Adrenal gland (tissue), 12 donors: Measurements from ENCODE around the gene SLC7A14. TPM values are rescaled to one million over a fixed set of nuclear protein-coding genes. Genes with fewer than 3 reads are reported as not detected.

Source experiments
- DNase-seq, 7 donors: peaks; one replicate each; pipeline ENCODE4 v3.0.0-alpha.2; 2019 to 2020
- H3K27ac ChIP-seq, 5 donors: fragments of 200-600 bp; sonication (generic) in 4 of 5; 1 replicate in 3 of 5; 2 replicates in 2 of 5; pipeline versions ENCODE4 v1.5.1 to v1.8.0; 2016 to 2020; ENCODE audit warnings: mild to moderate bottlenecking in 1 of 5
- H3K27me3 ChIP-seq: fragments of 200-600 bp; 2 replicates; pipeline ENCODE4 v1.8.0; 2021
- H3K36me3 ChIP-seq, 2 donors: fragments of 200-600 bp; replicated peaks in 1 of 2; 1 replicate in 1 of 2; 2 replicates in 1 of 2; pipeline versions ENCODE4 v1.5.1 to v1.8.0; 2018 to 2022
- H3K4me1 ChIP-seq, 2 donors: fragments of 200-600 bp; replicated peaks in 1 of 2; 1 replicate in 1 of 2; 2 replicates in 1 of 2; pipeline versions ENCODE4 v1.5.1 to v1.8.0; 2018 to 2021
- H3K4me3 ChIP-seq, 4 donors: fragments of 200-600 bp; sonication (generic) in 3 of 4; one replicate each; pipeline ENCODE4 v1.5.1; 2016 to 2018
- H3K9me3 ChIP-seq, 3 donors: fragments of 200-600 bp; sonication (generic) in 1 of 3; replicated peaks in 1 of 3; 1 replicate in 2 of 3; 2 replicates in 1 of 3; pipeline versions ENCODE4 v1.5.1 to v1.8.0; 2016 to 2021
- POLR2A ChIP-seq, 2 donors: fragments of 450-650 bp; IDR thresholded peaks; one replicate each; pipeline ENCODE4 v1.6.1; 2017; ENCODE audit warnings: antibody characterized with exemption in 2 of 2, mild to moderate bottlenecking in 2 of 2, moderate library complexity in 1 of 2
- WGBS, 4 donors: extraction: QIAGEN DNeasy Blood & Tissue Kit in 2 of 4; methylation state at CpG; one replicate each; pipeline versions ENCODE4 v1.1.5 to v1.1.7; 2013 to 2017; 5-methylcytosine and 5-hydroxymethylcytosine counted together
- intact Hi-C, 2 donors: fragments of 100-400 bp; cut with DNase I; formaldehyde crosslinking; loops; one replicate each; pipeline versions ENCODE4 v1.14.1 to v1.15.0; 2022 to 2023
- polyA plus RNA-seq, 3 donors: library from polyadenylated mRNA; stranded (reverse); fragments of 200-250 nt in 2 of 3; fragments of 350-450 nt in 1 of 3; fragmentation: Illumina TruSeq in 1 of 3; extraction: RNeasy Lipid Tissue Mini Kit (QIAGEN cat#74804) in 1 of 3; gene quantifications; one replicate each; pipeline ENCODE4 v1.2.3, GENCODE V29; 2013 to 2014
- total RNA-seq, 9 donors: library from RNA; depleted of rRNA in 4 of 9; stranded (reverse); fragments of >200 nt in 4 of 9; fragments of 120-200 nt in 1 of 9; fragmentation: NEBNext Ultra II Directional in 1 of 9; extraction: Animal tissue kit (Norgen Biotek cat#: 25700) in 1 of 9; gene quantifications; one replicate each; pipeline versions ENCODE4 v1.1.0 to v1.2.4, GENCODE V29; 2013 to 2023
- TF ChIP-seq, protein P1 (sequence below), 6 experiments: fragments of 450-650 bp in 4 of 6; fragments of 200-600 bp in 2 of 6; sonication (generic) in 1 of 6; IDR thresholded peaks; 1 replicate in 5 of 6; 2 replicates in 1 of 6; pipeline versions ENCODE4 v1.5.1 to v1.8.0; 2016 to 2021; ENCODE audit warnings: antibody characterized with exemption in 6 of 6, mild to moderate bottlenecking in 2 of 6, moderate library complexity in 1 of 6
- donor health status: healthy with polysubstance abuse.
- donor health status: Bipolar disorder and iron deficiency.
- donor health status: DM: yes; HTN: yes; CAD: no.
- donor health status: DM: no; HTN: no; CAD: no.
- donor health status: DM: no; HTN: no; CAD: no.
- donor health status: DM: yes; HTN: yes; CAD: no.

The SLC7A14 gene
- total and polyA plus RNA-seq, 12 donors: 0.03 to 3.8 (median 0.48) TPM; not detected in 1

- no peak overlapping the region for H3K27ac ChIP-seq
- no peak for DNase-seq
- intact Hi-C loops: no loop called here
- no peaks in the 10 kb centered on the region for H3K9me3 ChIP-seq
- 68 to 90% (median 82%) methylated on average over 2 of the region's 2 CpGs for WGBS, 4 donors
- H3K27me3 ChIP-seq: no peaks in the 10 kb centered on the region
- TF ChIP-seq POLR2A (IDR thresholded peaks at IDR 0.05): no peak
- TF ChIP-seq, protein P1, sequence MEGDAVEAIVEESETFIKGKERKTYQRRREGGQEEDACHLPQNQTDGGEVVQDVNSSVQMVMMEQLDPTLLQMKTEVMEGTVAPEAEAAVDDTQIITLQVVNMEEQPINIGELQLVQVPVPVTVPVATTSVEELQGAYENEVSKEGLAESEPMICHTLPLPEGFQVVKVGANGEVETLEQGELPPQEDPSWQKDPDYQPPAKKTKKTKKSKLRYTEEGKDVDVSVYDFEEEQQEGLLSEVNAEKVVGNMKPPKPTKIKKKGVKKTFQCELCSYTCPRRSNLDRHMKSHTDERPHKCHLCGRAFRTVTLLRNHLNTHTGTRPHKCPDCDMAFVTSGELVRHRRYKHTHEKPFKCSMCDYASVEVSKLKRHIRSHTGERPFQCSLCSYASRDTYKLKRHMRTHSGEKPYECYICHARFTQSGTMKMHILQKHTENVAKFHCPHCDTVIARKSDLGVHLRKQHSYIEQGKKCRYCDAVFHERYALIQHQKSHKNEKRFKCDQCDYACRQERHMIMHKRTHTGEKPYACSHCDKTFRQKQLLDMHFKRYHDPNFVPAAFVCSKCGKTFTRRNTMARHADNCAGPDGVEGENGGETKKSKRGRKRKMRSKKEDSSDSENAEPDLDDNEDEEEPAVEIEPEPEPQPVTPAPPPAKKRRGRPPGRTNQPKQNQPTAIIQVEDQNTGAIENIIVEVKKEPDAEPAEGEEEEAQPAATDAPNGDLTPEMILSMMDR (IDR thresholded peaks at IDR 0.05): no peak
- H3K4me3 ChIP-seq: no peak overlapping the region
- no peaks in the 10 kb centered on the region for H3K36me3 ChIP-seq
- no peaks in the 10 kb centered on the region for H3K4me1 ChIP-seq
Measured at GRCh38 chr3:170428095-170428494, 157.8 kb downstream of the SLC7A14 start.

- no peaks in the 10 kb centered on the region for H3K4me1 ChIP-seq
- H3K4me3 ChIP-seq: no peak overlapping the region
- H3K27ac ChIP-seq: no peak overlapping the region
- intact Hi-C loops: no loop called here
- H3K27me3 ChIP-seq: no peaks in the 10 kb centered on the region
- no peaks in the 10 kb centered on the region for H3K36me3 ChIP-seq
- no peak for TF ChIP-seq POLR2A (IDR thresholded peaks at IDR 0.05)
- TF ChIP-seq, protein P1 (IDR thresholded peaks at IDR 0.05): no peak
- DNase-seq: no peak
- WGBS, 4 donors: 61 to 71% (median 69%) methylated on average over 2 of the region's 2 CpGs
- no peaks in the 10 kb centered on the region for H3K9me3 ChIP-seq
Measured at GRCh38 chr3:170426240-170426797, 159.6 kb downstream of the SLC7A14 start.

- no peak overlapping the region for H3K27ac ChIP-seq
- no peaks in the 10 kb centered on the region for H3K9me3 ChIP-seq
- H3K27me3 ChIP-seq: no peaks in the 10 kb centered on the region
- no peaks in the 10 kb centered on the region for H3K4me1 ChIP-seq
- H3K4me3 ChIP-seq: no peak overlapping the region
- H3K36me3 ChIP-seq: no peaks in the 10 kb centered on the region
- 70 to 77% (median 73%) methylated on average over 11 of the region's 11 CpGs for WGBS, 4 donors
- TF ChIP-seq, protein P1 (IDR thresholded peaks at IDR 0.05): no peak
- no peak for TF ChIP-seq POLR2A (IDR thresholded peaks at IDR 0.05)
- no peak for DNase-seq
- intact Hi-C loops: no loop called here
Measured at GRCh38 chr3:170425491-170426239, 160.2 kb downstream of the SLC7A14 start.

GRCh38 chr3:170424879-170425278 lies 161.0 kb downstream of the SLC7A14 start:
- H3K9me3 ChIP-seq: no peaks in the 10 kb centered on the region
- no peaks in the 10 kb centered on the region for H3K36me3 ChIP-seq
- H3K27ac ChIP-seq: no peak overlapping the region
- DNase-seq: no peak
- no peak for TF ChIP-seq POLR2A (IDR thresholded peaks at IDR 0.05)
- TF ChIP-seq, protein P1 (IDR thresholded peaks at IDR 0.05): no peak
- H3K4me3 ChIP-seq: no peak overlapping the region
- WGBS, 4 donors: 74 to 83% (median 77%) methylated on average over 8 of the region's 8 CpGs
- no peaks in the 10 kb centered on the region for H3K27me3 ChIP-seq
- intact Hi-C loops: no loop called here
- H3K4me1 ChIP-seq: no peaks in the 10 kb centered on the region
